IMR-90 (cell line): ENCODE measurements around the gene ZNF558. TPM values are rescaled to one million over a fixed set of nuclear protein-coding genes. Genes with fewer than 3 reads are reported as not detected.

Experiments
- ATAC-seq: fragments of 200-7000 bp; cut with Tn5 transposase; 2 replicates; pipeline ENCODE4 v1.9.1; 2020; ENCODE audit warnings: low read depth, mild to moderate bottlenecking, moderate library complexity
- BruUV-seq: library from RNA; stranded (reverse); fragments of 400-500 nt; replicated peaks from 2 replicates; lab custom pipeline; 2021; lab: Mats Ljungman, UMichigan
- CTCF ChIA-PET: fragments of 300-600 bp; formaldehyde crosslinking; extraction: SDS; loops from one replicate; lab custom pipeline; 2021; ENCODE audit warnings: antibody characterized with exemption; lab: Yijun Ruan, JAX
- POLR2A ChIA-PET: fragments of 300-600 bp; sonication (Branson Sonifier 250); formaldehyde crosslinking; loops from one replicate; lab custom pipeline; 2022; ENCODE audit warnings: antibody characterized with exemption; ENCODE audit not compliant: unreplicated experiment; lab: Charles Lee
- DNase-seq: peaks from one replicate; pipeline ENCODE4 v3.0.0; 2013
- H2AFZ ChIP-seq: replicated peaks from 2 replicates; pipeline ENCODE3; 2013; ENCODE audit warnings: low read length, mild to moderate bottlenecking; ENCODE audit not compliant: poor library complexity
- H2AK5ac ChIP-seq: 2 replicates; pipeline ENCODE4 v1.6.1; 2013; ENCODE audit warnings: low read depth, low read length, inconsistent platforms
- H2AK9ac ChIP-seq: replicated peaks from 2 replicates; pipeline ENCODE3; 2013; ENCODE audit warnings: mild to moderate bottlenecking, low read depth, low read length, moderate library complexity; ENCODE audit not compliant: poor library complexity
- H2BK120ac ChIP-seq: 2 replicates; pipeline ENCODE4 v1.6.1; 2013; ENCODE audit warnings: low read depth, low read length, inconsistent platforms
- H2BK15ac ChIP-seq: 3 replicates; pipeline ENCODE4 v1.6.1; 2013; ENCODE audit warnings: low read depth, low read length, inconsistent platforms
- H2BK20ac ChIP-seq: 2 replicates; pipeline ENCODE4 v1.6.1; 2013; ENCODE audit warnings: low read depth, mild to moderate bottlenecking, inconsistent platforms, low read length, moderate library complexity
- H2BK5ac ChIP-seq: 2 replicates; pipeline ENCODE4 v1.6.1; 2013; ENCODE audit warnings: mild to moderate bottlenecking, low read depth, low read length, inconsistent platforms; ENCODE audit not compliant: poor library complexity, severe bottlenecking
- H3K14ac ChIP-seq: replicated peaks from 2 replicates; pipeline ENCODE4 v1.6.1; 2013; ENCODE audit warnings: low read depth, low read length, inconsistent platforms
- H3K18ac ChIP-seq: 2 replicates; pipeline ENCODE4 v1.6.1; 2013; ENCODE audit warnings: low read depth, low read length, control low read depth
- H3K23ac ChIP-seq: 2 replicates; pipeline ENCODE4 v1.6.1; 2013; ENCODE audit warnings: low read depth, low read length, inconsistent platforms
- H3K27ac ChIP-seq: 2 replicates; pipeline ENCODE4 v1.5.1; 2013; ENCODE audit warnings: mild to moderate bottlenecking, control low read depth, low read length; ENCODE audit not compliant: insufficient read depth
- H3K27me3 ChIP-seq: 2 replicates; pipeline ENCODE4 v1.6.1; 2013; ENCODE audit warnings: low read length; ENCODE audit not compliant: control insufficient read depth, insufficient read depth
- H3K36me3 ChIP-seq: 2 replicates; pipeline ENCODE4 v1.6.1; 2013; ENCODE audit warnings: low read length, mixed read lengths; ENCODE audit not compliant: control insufficient read depth, insufficient read depth
- H3K4ac ChIP-seq: 2 replicates; pipeline ENCODE4 v1.6.1; 2013; ENCODE audit warnings: low read depth, low read length, inconsistent platforms
- H3K4me1 ChIP-seq: 2 replicates; pipeline ENCODE4 v1.6.1; 2013; ENCODE audit warnings: low read length, mixed read lengths; ENCODE audit not compliant: control insufficient read depth, insufficient read depth
- H3K4me2 ChIP-seq: 2 replicates; pipeline ENCODE4 v1.6.1; 2013; ENCODE audit warnings: low read depth, mild to moderate bottlenecking, control low read depth, low read length, moderate library complexity
- H3K4me3 ChIP-seq: 2 replicates; pipeline ENCODE4 v1.5.1; 2013; ENCODE audit warnings: low read depth, mild to moderate bottlenecking, control low read depth, low read length, moderate library complexity; ENCODE audit not compliant: insufficient read depth
- H3K56ac ChIP-seq: 2 replicates; pipeline ENCODE4 v1.6.1; 2013; ENCODE audit warnings: low read length, inconsistent platforms; ENCODE audit not compliant: insufficient read depth; ENCODE audit errors: extremely low read depth
- H3K79me1 ChIP-seq, 2 experiments: 2 replicates each; pipeline ENCODE4 v1.6.1; 2013; ENCODE audit warnings: low read length in 2 of 2, inconsistent platforms in 1 of 2, low read depth in 1 of 2
- H3K9ac ChIP-seq: 2 replicates; pipeline ENCODE4 v1.6.1; 2013; ENCODE audit warnings: low read depth, low read length, control low read depth
- H3K9me1 ChIP-seq: 2 replicates; pipeline ENCODE4 v1.6.1; 2013; ENCODE audit warnings: low read length, inconsistent platforms; ENCODE audit not compliant: insufficient read depth
- H3K9me3 ChIP-seq: 2 replicates; pipeline ENCODE4 v1.6.1; 2013; ENCODE audit warnings: low read length; ENCODE audit not compliant: control insufficient read depth, insufficient read depth
- H4K20me1 ChIP-seq: 2 replicates; pipeline ENCODE4 v1.6.1; 2013; ENCODE audit warnings: low read length, inconsistent platforms; ENCODE audit not compliant: insufficient read depth
- H4K5ac ChIP-seq: 2 replicates; pipeline ENCODE4 v1.6.1; 2013; ENCODE audit warnings: mild to moderate bottlenecking, low read depth, low read length, control low read depth
- H4K8ac ChIP-seq, 2 experiments: 2 replicates each; pipeline ENCODE4 v1.6.1; 2013; ENCODE audit warnings: low read depth in 2 of 2, low read length in 2 of 2, control low read depth in 1 of 2, inconsistent platforms in 1 of 2
- H4K91ac ChIP-seq: 2 replicates; pipeline ENCODE4 v1.6.1; 2013; ENCODE audit warnings: low read depth, low read length, inconsistent platforms; ENCODE audit not compliant: insufficient read depth
- BHLHE40 ChIP-seq: fragments of 150-350 bp; IDR thresholded peaks from 2 replicates; pipeline ENCODE4 v1.6.1; 2016; ENCODE audit warnings: mild to moderate bottlenecking, low read depth, low read length
- CEBPB ChIP-seq: IDR thresholded peaks from 2 replicates; pipeline ENCODE4 v1.6.1; 2012; ENCODE audit warnings: low read depth, low read length, improper control_type of control experiment
- CHD1 ChIP-seq: IDR thresholded peaks from 2 replicates; pipeline ENCODE4 v1.6.1; 2012; ENCODE audit warnings: low read depth, low read length, improper control_type of control experiment
- CTCF ChIP-seq: conservative IDR thresholded peaks from 2 replicates; pipeline ENCODE4 v1.5.1; 2012; ENCODE audit warnings: mild to moderate bottlenecking, low read depth, low read length, improper control_type of control experiment
- ELK1 ChIP-seq: fragments of 150-350 bp; IDR thresholded peaks from 2 replicates; pipeline ENCODE4 v1.6.1; 2016; ENCODE audit warnings: low read depth, mild to moderate bottlenecking, low read length, moderate library complexity, borderline replicate concordance
- FOS ChIP-seq: fragments of 150-350 bp; IDR thresholded peaks from 2 replicates; pipeline ENCODE4 v1.6.1; 2016; ENCODE audit warnings: low read depth, low read length
- MAFK ChIP-seq: IDR thresholded peaks from 2 replicates; pipeline ENCODE4 v1.6.1; 2012; ENCODE audit warnings: low read depth, low read length, improper control_type of control experiment
- MAZ ChIP-seq: IDR thresholded peaks from 2 replicates; pipeline ENCODE4 v1.6.1; 2012; ENCODE audit warnings: low read depth, mild to moderate bottlenecking, low read length, improper control_type of control experiment, moderate library complexity, borderline replicate concordance
- MXI1 ChIP-seq: IDR thresholded peaks from 2 replicates; pipeline ENCODE4 v1.6.1; 2012; ENCODE audit warnings: low read depth, mild to moderate bottlenecking, low read length, moderate library complexity, borderline replicate concordance
- NFE2L2 ChIP-seq: fragments of 150-350 bp; IDR thresholded peaks from 2 replicates; pipeline ENCODE4 v1.6.1; 2016; ENCODE audit warnings: low read depth, mild to moderate bottlenecking, low read length
- POLR2A ChIP-seq: IDR thresholded peaks from 2 replicates; pipeline ENCODE4 v1.6.1; 2012; ENCODE audit warnings: mild to moderate bottlenecking, low read depth, low read length
- RAD21 ChIP-seq: IDR thresholded peaks from 2 replicates; pipeline ENCODE4 v1.6.1; 2012; ENCODE audit warnings: low read length, improper control_type of control experiment
- RCOR1 ChIP-seq: IDR thresholded peaks from 2 replicates; pipeline ENCODE4 v1.6.1; 2012; ENCODE audit warnings: mild to moderate bottlenecking, low read length, improper control_type of control experiment; ENCODE audit not compliant: insufficient replicate concordance
- RFX5 ChIP-seq: IDR thresholded peaks from 2 replicates; pipeline ENCODE4 v1.8.0; 2012; ENCODE audit warnings: low read depth, mild to moderate bottlenecking, low read length, moderate library complexity
- SMC3 ChIP-seq: fragments of 150-350 bp; IDR thresholded peaks from 2 replicates; pipeline ENCODE4 v1.6.1; 2016; ENCODE audit warnings: low read depth, mild to moderate bottlenecking, antibody characterized with exemption, low read length, moderate library complexity
- USF2 ChIP-seq: fragments of 150-350 bp; IDR thresholded peaks from 2 replicates; pipeline ENCODE4 v1.6.1; 2017; ENCODE audit warnings: mild to moderate bottlenecking, antibody characterized with exemption, low read length, low read depth
- WGBS, 2 experiments: methylation state at CpG; one replicate each; pipeline versions ENCODE4 v1.1.5 to v1.1.7; 2013; ENCODE audit warnings: missing lambda C conversion rate in 2 of 2; ENCODE audit not compliant: insufficient read length in 1 of 2; ENCODE audit errors: extremely low coverage in 2 of 2; 5-methylcytosine and 5-hydroxymethylcytosine counted together
- dilution Hi-C: fragments of 300-500 bp; cut with HindIII; formaldehyde crosslinking; loops from one replicate; pipeline ENCODE4 v1.14.3; 2018; ENCODE audit warnings: low sequenced_read_pairs; ENCODE audit not compliant: unreplicated experiment
- in situ Hi-C: fragments of 300-500 bp; cut with MboI; formaldehyde crosslinking; loops from 3 replicates; pipeline ENCODE4 v1.14.3; 2019; ENCODE audit warnings: low sequenced_read_pairs, inconsistent platforms, mixed read lengths
- intact Hi-C: fragments of 100-400 bp; cut with micrococcal nuclease; formaldehyde crosslinking; loops from 2 replicates; pipeline ENCODE4 v1.10.0; 2022
- polyA plus RNA-seq, 3 experiments: library from polyadenylated mRNA; depleted of rRNA; stranded (reverse); fragments of >200 nt; gene quantifications; 2 replicates each; pipeline ENCODE4 v1.2.3, GENCODE V29; 2012; ENCODE audit warnings: low replicate concordance in 1 of 3
- total RNA-seq: library from RNA; depleted of rRNA; stranded (reverse); fragments of >200 nt; gene quantifications from 2 replicates; pipeline ENCODE4 v1.2.3, GENCODE V29; 2012

Gene ZNF558
- total and polyA plus RNA-seq, 2 of the 4 experiments (the other 2 are of a cell fraction): 14.3 to 21.0 TPM

GRCh38 chr19:8846819-8847218 is 14.7 kb upstream of the ZNF558 start:
- H2BK15ac ChIP-seq: no peak overlapping the region
- H2AFZ ChIP-seq: no peak overlapping the region
- no peak overlapping the region for H3K14ac ChIP-seq
- in situ Hi-C loops (no loop called here), dilution Hi-C loops (no loop called here), intact Hi-C loops (no loop called here)
- BruUV-seq: no TSS peak
- ChIA-PET POLR2A (no interaction called here), CTCF (interaction anchor here (1.2 kb wide), 1 partner anchor 14 kb away, joined by 3 read pairs; the partner anchor contains the start of gene MBD3L1)
- no peak overlapping the region for H2BK120ac ChIP-seq
- H3K4me3 ChIP-seq: no peak overlapping the region
- H4K20me1 ChIP-seq: no peaks in the 10 kb centered on the region
- H4K8ac ChIP-seq: no peak overlapping the region
- DNase-seq (no peak), ATAC-seq (no peak)
- H4K91ac ChIP-seq: no peak overlapping the region
- no peak overlapping the region for H2AK9ac ChIP-seq
- H3K9ac ChIP-seq: no peak overlapping the region
- H3K36me3 ChIP-seq: no peaks in the 10 kb centered on the region
- no peak overlapping the region for H3K18ac ChIP-seq
- H2BK5ac ChIP-seq: no peak overlapping the region
- H3K27me3 ChIP-seq: no peaks in the 10 kb centered on the region
- peaks cover 20% of the 10 kb centered on the region for H3K9me3 ChIP-seq
- H3K4me2 ChIP-seq: no peak overlapping the region
- H3K9me1 ChIP-seq: no peaks in the 10 kb centered on the region
- H3K56ac ChIP-seq: no peak overlapping the region
- no peak overlapping the region for H4K5ac ChIP-seq
- H3K4me1 ChIP-seq: no peaks in the 10 kb centered on the region
- no peaks in the 10 kb centered on the region for H3K79me1 ChIP-seq
- H3K4ac ChIP-seq: no peak overlapping the region
- H3K27ac ChIP-seq: no peak overlapping the region
- no peak for TF ChIP-seq SMC3
- TF ChIP-seq RAD21: no peak
- no peak for TF ChIP-seq CTCF
- TF ChIP-seq RCOR1: no peak
- no peak for TF ChIP-seq CHD1
- TF ChIP-seq MAZ: no peak
- no peak for TF ChIP-seq USF2
- TF ChIP-seq MAFK: no peak
- TF ChIP-seq ELK1: no peak
- TF ChIP-seq FOS: no peak
- TF ChIP-seq MXI1: no peak
- TF ChIP-seq POLR2A: no peak
- TF ChIP-seq CEBPB: no peak
- TF ChIP-seq RFX5: no peak
- TF ChIP-seq BHLHE40: no peak
- TF ChIP-seq NFE2L2: no peak
- H2AK5ac ChIP-seq: no peak overlapping the region
- no CpG with 5 or more reads among the region's 3 CpGs for WGBS, 2 experiments
- H2BK20ac ChIP-seq: no peak overlapping the region
- no peak overlapping the region for H3K23ac ChIP-seq
